Measurements from ENCODE around the gene SF3A1.

SF3A1 gene

DNA sequence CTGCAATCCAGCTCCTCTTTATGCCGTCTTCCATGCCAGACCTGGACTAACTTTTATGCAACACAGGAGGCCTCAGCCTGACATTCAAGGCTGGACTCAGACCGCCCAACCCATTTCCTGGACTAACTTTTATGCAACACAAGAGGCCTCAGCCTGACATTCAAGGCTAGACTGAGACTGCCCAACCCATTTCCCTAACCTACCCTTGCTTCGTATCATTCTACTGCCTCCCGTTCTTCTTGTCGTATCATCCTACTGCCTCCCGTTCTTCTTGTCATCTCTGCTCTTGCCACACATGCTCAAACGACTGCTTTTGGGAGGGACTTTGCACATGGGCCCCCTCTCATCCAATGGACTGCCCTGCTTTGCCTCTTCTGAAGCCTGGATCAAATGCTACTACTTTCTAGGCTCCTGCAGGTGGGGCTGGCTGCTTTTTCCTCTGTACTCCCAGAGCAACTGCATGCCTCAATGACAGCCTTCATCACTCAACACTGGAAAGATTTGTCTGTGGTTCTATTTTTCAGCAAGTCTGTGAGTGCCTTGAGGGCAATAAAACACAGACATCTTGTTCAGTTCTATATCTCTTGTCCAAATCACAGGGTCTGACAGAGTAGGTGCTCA lies 37.8 kb downstream of the SF3A1 start:
- no peak overlapping the region for H2AFZ ChIP-seq
- H3K4me1 ChIP-seq, result peaks cover 35% of the 10 kb centered on the region
- no peak overlapping the region for H3K9ac ChIP-seq
- H3K36me3 ChIP-seq (ENCODE audit: control insufficient read depth, insufficient read depth, low read length), result no peaks in the 10 kb centered on the region
- peak overlapping the region; percentile 20 for H3K4me2 ChIP-seq (ENCODE audit: low read length)
- no peaks in the 10 kb centered on the region for H3K9me3 ChIP-seq (ENCODE audit: control insufficient read depth, low read length)
- H3K27ac ChIP-seq, result no peak overlapping the region
- peaks cover 48% of the 10 kb centered on the region for H3K79me2 ChIP-seq
- no peaks in the 10 kb centered on the region for H3K27me3 ChIP-seq (ENCODE audit: control insufficient read depth, insufficient read depth, low read length)
- TF ChIP-seq, protein P1, sequence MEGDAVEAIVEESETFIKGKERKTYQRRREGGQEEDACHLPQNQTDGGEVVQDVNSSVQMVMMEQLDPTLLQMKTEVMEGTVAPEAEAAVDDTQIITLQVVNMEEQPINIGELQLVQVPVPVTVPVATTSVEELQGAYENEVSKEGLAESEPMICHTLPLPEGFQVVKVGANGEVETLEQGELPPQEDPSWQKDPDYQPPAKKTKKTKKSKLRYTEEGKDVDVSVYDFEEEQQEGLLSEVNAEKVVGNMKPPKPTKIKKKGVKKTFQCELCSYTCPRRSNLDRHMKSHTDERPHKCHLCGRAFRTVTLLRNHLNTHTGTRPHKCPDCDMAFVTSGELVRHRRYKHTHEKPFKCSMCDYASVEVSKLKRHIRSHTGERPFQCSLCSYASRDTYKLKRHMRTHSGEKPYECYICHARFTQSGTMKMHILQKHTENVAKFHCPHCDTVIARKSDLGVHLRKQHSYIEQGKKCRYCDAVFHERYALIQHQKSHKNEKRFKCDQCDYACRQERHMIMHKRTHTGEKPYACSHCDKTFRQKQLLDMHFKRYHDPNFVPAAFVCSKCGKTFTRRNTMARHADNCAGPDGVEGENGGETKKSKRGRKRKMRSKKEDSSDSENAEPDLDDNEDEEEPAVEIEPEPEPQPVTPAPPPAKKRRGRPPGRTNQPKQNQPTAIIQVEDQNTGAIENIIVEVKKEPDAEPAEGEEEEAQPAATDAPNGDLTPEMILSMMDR (IDR thresholded peaks at IDR 0.05), result no peak
- H3K4me3 ChIP-seq (ENCODE audit: low read depth, low read length), result no peak overlapping the region

DNA sequence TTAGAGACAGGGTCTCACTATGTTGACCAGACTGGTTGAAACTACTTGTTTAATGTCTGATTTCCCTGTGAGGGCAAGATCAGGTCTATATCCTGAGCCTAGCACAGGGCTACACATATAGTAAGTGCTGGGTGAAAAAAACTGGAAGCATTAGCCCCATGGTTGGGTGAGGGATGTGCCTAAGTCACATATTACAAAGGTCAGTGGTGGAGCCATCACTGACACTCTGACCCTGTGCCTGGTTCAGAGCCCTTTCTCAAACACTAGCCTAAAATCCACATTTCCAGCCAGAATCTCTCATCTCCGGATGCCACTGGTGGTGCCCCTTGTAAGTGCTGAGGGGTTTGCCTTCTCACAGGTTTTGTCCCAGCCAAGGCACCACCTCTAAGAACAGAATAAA lies 38.9 kb downstream of the SF3A1 start:
- no peak overlapping the region for H2AFZ ChIP-seq
- H3K27me3 ChIP-seq (ENCODE audit: control insufficient read depth, insufficient read depth, low read length), result no peaks in the 10 kb centered on the region
- peaks cover 33% of the 10 kb centered on the region for H3K4me1 ChIP-seq
- peaks cover 40% of the 10 kb centered on the region for H3K79me2 ChIP-seq
- no peaks in the 10 kb centered on the region for H3K9me3 ChIP-seq (ENCODE audit: control insufficient read depth, low read length)
- H3K36me3 ChIP-seq (ENCODE audit: control insufficient read depth, insufficient read depth, low read length), result no peaks in the 10 kb centered on the region
- H3K9ac ChIP-seq, result no peak overlapping the region
- TF ChIP-seq, protein P1 (IDR thresholded peaks at IDR 0.05), result no peak
- H3K4me3 ChIP-seq (ENCODE audit: low read depth, low read length), result no peak overlapping the region
- peak overlapping the region; percentile 54 for H3K4me2 ChIP-seq (ENCODE audit: low read length)
- no peak overlapping the region for H3K27ac ChIP-seq

DNA sequence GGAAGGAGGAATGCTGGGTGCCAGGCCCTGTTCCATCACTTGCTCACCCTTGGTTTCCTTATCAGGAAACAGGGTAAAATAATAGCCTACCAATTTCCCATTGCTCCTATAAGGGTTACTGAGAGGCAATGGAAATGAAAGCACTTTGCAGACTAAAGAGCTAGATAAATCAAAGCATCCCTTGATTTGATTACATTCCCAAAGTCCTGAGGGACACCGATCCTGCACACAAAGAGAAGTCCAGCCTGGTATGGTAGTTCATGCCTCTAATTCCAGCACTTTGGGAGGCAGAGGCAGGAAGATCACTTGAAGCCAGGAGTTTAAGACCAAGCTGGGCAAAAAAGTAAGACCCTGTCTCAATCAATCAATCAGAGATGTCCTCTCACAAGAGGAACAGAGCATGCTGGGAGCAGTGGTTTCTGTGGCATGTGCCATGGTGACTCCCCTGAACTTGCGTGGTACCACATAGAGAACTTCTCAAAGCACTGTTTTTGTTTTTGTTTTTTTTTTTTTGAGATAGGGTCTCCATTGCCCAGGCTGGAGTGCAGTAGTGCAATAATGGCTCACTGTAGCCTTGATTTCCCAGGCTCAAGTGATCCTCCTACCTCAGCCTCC lies 40.6 kb downstream of the SF3A1 start:
- Histone ChIP-seq H3K4me3 (ENCODE audit: low read depth, low read length) (no peak overlapping the region), H3K4me1 (peaks cover 43% of the 10 kb centered on the region), H2AFZ (no peak overlapping the region), H3K79me2 (peaks cover 30% of the 10 kb centered on the region), H3K27ac (no peak overlapping the region), H3K9ac (no peak overlapping the region), H3K27me3 (ENCODE audit: control insufficient read depth, insufficient read depth, low read length) (no peaks in the 10 kb centered on the region), H3K9me3 (ENCODE audit: control insufficient read depth, low read length) (no peaks in the 10 kb centered on the region), H3K4me2 (ENCODE audit: low read length) (no peak overlapping the region), H3K36me3 (ENCODE audit: control insufficient read depth, insufficient read depth, low read length) (no peaks in the 10 kb centered on the region)
- TF ChIP-seq, protein P1 (IDR thresholded peaks at IDR 0.05), result no peak

DNA sequence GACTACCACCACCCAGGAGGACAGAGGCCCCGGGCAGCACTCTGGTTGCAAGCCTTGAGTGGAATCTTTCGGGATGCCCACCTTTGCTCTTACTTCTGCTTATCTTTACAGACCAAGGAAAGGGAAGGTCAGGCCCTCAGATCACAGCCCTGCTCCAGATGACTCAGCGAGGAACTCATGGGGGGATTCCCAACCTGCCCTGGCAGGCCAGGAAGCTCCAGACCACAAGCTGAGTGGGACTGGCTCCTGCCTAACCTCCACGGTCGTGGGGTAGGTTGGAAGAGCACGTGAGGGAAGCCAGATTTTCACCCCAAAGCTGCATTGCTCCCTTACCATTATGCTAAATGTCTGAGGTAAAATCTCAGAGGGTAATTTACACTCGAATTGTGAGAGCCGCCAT lies 41.8 kb downstream of the SF3A1 start:
- Histone ChIP-seq H3K36me3 (ENCODE audit: control insufficient read depth, insufficient read depth, low read length) (no peaks in the 10 kb centered on the region), H3K27ac (no peak overlapping the region), H3K4me2 (ENCODE audit: low read length) (no peak overlapping the region), H3K9ac (no peak overlapping the region), H3K9me3 (ENCODE audit: control insufficient read depth, low read length) (no peaks in the 10 kb centered on the region), H3K79me2 (peaks cover 21% of the 10 kb centered on the region), H3K27me3 (ENCODE audit: control insufficient read depth, insufficient read depth, low read length) (no peaks in the 10 kb centered on the region), H2AFZ (no peak overlapping the region), H3K4me3 (ENCODE audit: low read depth, low read length) (no peak overlapping the region), H3K4me1 (peaks cover 42% of the 10 kb centered on the region)
- TF ChIP-seq, protein P1 (IDR thresholded peaks at IDR 0.05), result no peak
